SK-N-SH treated with all-trans-retinoic acid at 6 μM for 48 hours (cell line): ENCODE results near the gene ZMYM5.
"Not testable (repeated sequence)": the region's sequence is repeated elsewhere in the genome, so short reads cannot be mapped to it uniquely, and the experiment has no call there.

ENCODE experiments used
- ATAC-seq: fragments of 200-7000 bp; cut with Tn5 transposase; 3 replicates; pipeline ENCODE4 v1.9.1; 2020; ENCODE audit warnings: mild to moderate bottlenecking, moderate library complexity
- ARNTL ChIP-seq: fragments of 450-650 bp; formaldehyde crosslinking; IDR thresholded peaks from 2 replicates; pipeline ENCODE4 v1.5.0; 2020; ENCODE audit warnings: low read depth, mild to moderate bottlenecking, moderate library complexity, borderline replicate concordance
- BACH2 ChIP-seq: fragments of 250-450 bp; sonication (Bioruptor Pico); IDR thresholded peaks from 2 replicates; pipeline ENCODE4 v1.9.0; 2021; ENCODE audit warnings: mild to moderate bottlenecking, borderline replicate concordance
- CSDC2 ChIP-seq: fragments of 250-450 bp; sonication (Bioruptor Pico); IDR thresholded peaks from 2 replicates; pipeline ENCODE4 v1.5.0; 2020; ENCODE audit warnings: mild to moderate bottlenecking, moderate library complexity
- ESRRG ChIP-seq: fragments of 250-450 bp; sonication (Bioruptor Pico); IDR thresholded peaks from 2 replicates; pipeline ENCODE4 v1.6.1; 2021; ENCODE audit warnings: mild to moderate bottlenecking
- GLIS3 ChIP-seq: fragments of 250-450 bp; sonication (Bioruptor Pico); IDR thresholded peaks from 2 replicates; pipeline ENCODE4 v1.5.0; 2020; ENCODE audit warnings: mild to moderate bottlenecking, moderate library complexity
- ISL1 ChIP-seq: fragments of 250-450 bp; sonication (Bioruptor Pico); IDR thresholded peaks from 2 replicates; pipeline ENCODE4 v2.1.2; 2022; ENCODE audit warnings: mild to moderate bottlenecking, moderate library complexity
- OSR1 ChIP-seq: fragments of 250-450 bp; sonication (Bioruptor Pico); IDR thresholded peaks from 2 replicates; pipeline ENCODE4 v1.8.0; 2022; ENCODE audit warnings: moderate library complexity, mild to moderate bottlenecking, inconsistent platforms
- PPARA ChIP-seq: fragments of 250-450 bp; sonication (Bioruptor Pico); IDR thresholded peaks from 2 replicates; pipeline ENCODE4 v1.5.0; 2020; ENCODE audit warnings: mild to moderate bottlenecking, borderline replicate concordance
- RARB ChIP-seq: fragments of 250-450 bp; sonication (Bioruptor Pico); IDR thresholded peaks from 2 replicates; pipeline ENCODE4 v1.8.0; 2021; ENCODE audit warnings: mild to moderate bottlenecking, moderate library complexity
- SNAI2 ChIP-seq: fragments of 250-450 bp; sonication (Bioruptor Pico); IDR thresholded peaks from 2 replicates; pipeline ENCODE4 v1.5.0; 2020; ENCODE audit warnings: mild to moderate bottlenecking, moderate library complexity
- TOX ChIP-seq: fragments of 250-450 bp; sonication (Bioruptor Pico); IDR thresholded peaks from 2 replicates; pipeline ENCODE4 v1.8.0; 2021; ENCODE audit warnings: mild to moderate bottlenecking, moderate library complexity, borderline replicate concordance
- ZC3H10 ChIP-seq: fragments of 250-450 bp; sonication (Bioruptor Pico); IDR thresholded peaks from 2 replicates; pipeline ENCODE4 v1.5.1; 2021; ENCODE audit warnings: mild to moderate bottlenecking, moderate library complexity
- ZFP3 ChIP-seq: fragments of 250-450 bp; sonication (Bioruptor Pico); IDR thresholded peaks from 2 replicates; pipeline ENCODE4 v1.5.0; 2020; ENCODE audit warnings: mild to moderate bottlenecking, moderate library complexity
- ZFP30 ChIP-seq: fragments of 450-650 bp; formaldehyde crosslinking; IDR thresholded peaks from 2 replicates; pipeline ENCODE4 v1.5.0; 2022; ENCODE audit warnings: mild to moderate bottlenecking, moderate library complexity
- ZNF565 ChIP-seq: fragments of 450-650 bp; formaldehyde crosslinking; conservative IDR thresholded peaks from 2 replicates; pipeline ENCODE4 v1.5.0; 2020; ENCODE audit warnings: low read depth, mild to moderate bottlenecking, moderate library complexity
- ZNF70 ChIP-seq: fragments of 450-650 bp; formaldehyde crosslinking; IDR thresholded peaks from 2 replicates; pipeline ENCODE4 v1.5.0; 2020; ENCODE audit warnings: mild to moderate bottlenecking, moderate library complexity
- TF ChIP-seq, protein P1 (sequence below): fragments of 250-450 bp; sonication (Bioruptor Pico); IDR thresholded peaks from 2 replicates; pipeline ENCODE4 v1.5.0; 2020; ENCODE audit warnings: mild to moderate bottlenecking, moderate library complexity
- TF ChIP-seq, protein P2 (sequence below): fragments of 250-450 bp; sonication (Bioruptor Pico); IDR thresholded peaks from 2 replicates; pipeline ENCODE4 v1.5.1; 2021; ENCODE audit warnings: mild to moderate bottlenecking, moderate library complexity
- TF ChIP-seq, protein P3 (sequence below): fragments of 250-450 bp; sonication (Bioruptor Pico); IDR thresholded peaks from 2 replicates; pipeline ENCODE4 v1.8.0; 2021; ENCODE audit warnings: low read depth, mild to moderate bottlenecking, moderate library complexity, borderline replicate concordance
- TF ChIP-seq, protein P4 (sequence below): fragments of 250-450 bp; sonication (Bioruptor Pico); IDR thresholded peaks from 2 replicates; pipeline ENCODE4 v1.5.1; 2020; ENCODE audit warnings: low read depth, mild to moderate bottlenecking, moderate library complexity
- TF ChIP-seq, protein P5 (sequence below): fragments of 250-450 bp; sonication (Bioruptor Pico); IDR thresholded peaks from 2 replicates; pipeline ENCODE4 v1.8.0; 2020; ENCODE audit warnings: mild to moderate bottlenecking, moderate library complexity, borderline replicate concordance

The ZMYM5 gene

DNA sequence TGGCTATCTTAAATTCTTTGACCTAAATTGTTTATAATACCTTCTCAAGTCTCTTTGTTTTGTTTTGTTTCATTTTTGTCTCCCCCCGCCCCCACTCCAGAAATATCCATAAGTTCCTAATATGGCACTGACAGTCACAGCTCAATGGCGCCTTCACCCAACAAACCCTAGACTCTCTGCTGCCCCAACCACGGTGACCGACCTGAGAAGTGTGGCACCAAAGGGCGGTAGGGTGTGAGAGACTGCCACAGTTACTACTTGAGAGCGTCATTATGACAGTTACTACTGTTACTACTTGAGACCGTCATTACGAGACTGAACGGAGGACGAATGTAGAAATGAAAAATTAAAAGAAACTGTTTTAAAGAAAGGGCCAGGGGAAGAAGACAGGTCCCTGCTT, 46.3 kb downstream of the ZMYM5 start (continued):
- TF ChIP-seq, protein P1, sequence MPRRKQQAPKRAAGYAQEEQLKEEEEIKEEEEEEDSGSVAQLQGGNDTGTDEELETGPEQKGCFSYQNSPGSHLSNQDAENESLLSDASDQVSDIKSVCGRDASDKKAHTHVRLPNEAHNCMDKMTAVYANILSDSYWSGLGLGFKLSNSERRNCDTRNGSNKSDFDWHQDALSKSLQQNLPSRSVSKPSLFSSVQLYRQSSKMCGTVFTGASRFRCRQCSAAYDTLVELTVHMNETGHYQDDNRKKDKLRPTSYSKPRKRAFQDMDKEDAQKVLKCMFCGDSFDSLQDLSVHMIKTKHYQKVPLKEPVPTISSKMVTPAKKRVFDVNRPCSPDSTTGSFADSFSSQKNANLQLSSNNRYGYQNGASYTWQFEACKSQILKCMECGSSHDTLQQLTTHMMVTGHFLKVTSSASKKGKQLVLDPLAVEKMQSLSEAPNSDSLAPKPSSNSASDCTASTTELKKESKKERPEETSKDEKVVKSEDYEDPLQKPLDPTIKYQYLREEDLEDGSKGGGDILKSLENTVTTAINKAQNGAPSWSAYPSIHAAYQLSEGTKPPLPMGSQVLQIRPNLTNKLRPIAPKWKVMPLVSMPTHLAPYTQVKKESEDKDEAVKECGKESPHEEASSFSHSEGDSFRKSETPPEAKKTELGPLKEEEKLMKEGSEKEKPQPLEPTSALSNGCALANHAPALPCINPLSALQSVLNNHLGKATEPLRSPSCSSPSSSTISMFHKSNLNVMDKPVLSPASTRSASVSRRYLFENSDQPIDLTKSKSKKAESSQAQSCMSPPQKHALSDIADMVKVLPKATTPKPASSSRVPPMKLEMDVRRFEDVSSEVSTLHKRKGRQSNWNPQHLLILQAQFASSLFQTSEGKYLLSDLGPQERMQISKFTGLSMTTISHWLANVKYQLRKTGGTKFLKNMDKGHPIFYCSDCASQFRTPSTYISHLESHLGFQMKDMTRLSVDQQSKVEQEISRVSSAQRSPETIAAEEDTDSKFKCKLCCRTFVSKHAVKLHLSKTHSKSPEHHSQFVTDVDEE (CRISPR knock-in tag) = no peak
- TF ChIP-seq RARB (CRISPR knock-in tag) = no peak
- TF ChIP-seq OSR1 (CRISPR knock-in tag) = no peak
- no peak for TF ChIP-seq BACH2
- TF ChIP-seq, all 23 proteins: peak for 0

DNA sequence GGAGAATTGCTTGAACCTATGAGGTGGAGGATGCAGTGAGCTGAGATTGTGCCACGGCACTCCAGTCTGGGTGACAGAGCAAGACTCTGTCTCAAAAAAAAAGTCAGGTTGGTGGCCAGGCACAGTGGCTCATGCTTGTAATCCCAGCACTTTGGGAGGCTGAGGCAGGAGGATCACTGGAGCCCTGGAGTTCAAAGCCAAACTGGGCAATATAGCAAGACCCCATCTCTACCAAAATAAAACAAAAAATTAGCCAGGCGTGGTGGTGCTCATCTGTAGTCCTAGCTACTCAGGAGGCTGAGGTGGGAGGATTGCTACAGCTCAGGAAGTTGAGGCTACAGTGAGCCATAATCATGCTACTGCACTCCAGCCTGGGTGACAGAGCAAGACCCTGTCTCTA, 47.6 kb downstream of the ZMYM5 start:
- ATAC-seq = not testable (repeated sequence)

DNA sequence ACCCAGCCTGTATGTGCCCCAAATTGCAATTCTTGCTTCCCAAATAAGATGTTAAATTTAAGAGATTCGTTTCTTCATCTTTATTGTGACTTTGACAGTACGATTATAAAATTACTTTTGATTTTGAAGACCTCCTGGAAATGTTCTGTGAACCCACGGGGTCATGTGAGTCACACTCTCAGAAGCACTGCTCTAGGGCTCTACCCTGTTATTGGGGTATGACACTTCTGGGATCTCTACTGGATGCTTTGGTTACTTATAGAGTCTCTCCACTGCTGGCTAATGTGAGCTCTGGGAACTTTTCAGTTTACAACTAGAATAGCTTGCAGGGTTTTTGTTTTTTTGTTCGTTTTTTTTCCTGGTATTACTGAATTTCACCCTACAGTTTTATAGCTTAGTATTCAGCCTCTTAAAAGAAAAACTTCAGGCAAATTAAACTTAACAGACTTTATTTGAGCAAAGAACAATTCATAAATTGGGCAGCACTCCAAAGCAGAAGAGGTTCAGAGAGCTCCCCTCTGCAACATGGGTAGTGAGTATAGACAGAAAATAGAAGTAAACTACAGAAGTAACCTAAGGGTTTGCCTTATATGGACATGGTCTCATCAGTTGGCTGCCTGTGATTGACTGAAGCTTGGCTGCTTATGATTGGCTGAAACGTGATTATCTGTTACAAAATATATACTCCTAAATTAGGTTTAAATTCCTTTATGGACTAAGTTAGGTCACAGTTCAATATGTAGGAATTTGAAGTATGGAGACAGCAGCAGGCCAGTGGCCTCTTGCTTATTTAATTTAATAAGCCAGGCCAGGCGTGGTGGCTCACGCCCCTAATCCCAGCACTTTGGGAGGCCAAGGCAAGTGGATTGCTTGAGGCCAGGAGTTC, 52.2 kb downstream of the ZMYM5 start:
- no peak for ATAC-seq
- TF ChIP-seq OSR1 (CRISPR knock-in tag) (no peak), ZFP3 (no peak), SNAI2 (no peak), ZFP30 (CRISPR knock-in tag) (no peak), GLIS3 (CRISPR knock-in tag) (no peak), ARNTL (CRISPR knock-in tag) (no peak), ZNF565 (CRISPR knock-in tag) (no peak), TOX (no peak), ESRRG (CRISPR knock-in tag) (no peak), CSDC2 (CRISPR knock-in tag) (no peak)
- TF ChIP-seq, protein P2, sequence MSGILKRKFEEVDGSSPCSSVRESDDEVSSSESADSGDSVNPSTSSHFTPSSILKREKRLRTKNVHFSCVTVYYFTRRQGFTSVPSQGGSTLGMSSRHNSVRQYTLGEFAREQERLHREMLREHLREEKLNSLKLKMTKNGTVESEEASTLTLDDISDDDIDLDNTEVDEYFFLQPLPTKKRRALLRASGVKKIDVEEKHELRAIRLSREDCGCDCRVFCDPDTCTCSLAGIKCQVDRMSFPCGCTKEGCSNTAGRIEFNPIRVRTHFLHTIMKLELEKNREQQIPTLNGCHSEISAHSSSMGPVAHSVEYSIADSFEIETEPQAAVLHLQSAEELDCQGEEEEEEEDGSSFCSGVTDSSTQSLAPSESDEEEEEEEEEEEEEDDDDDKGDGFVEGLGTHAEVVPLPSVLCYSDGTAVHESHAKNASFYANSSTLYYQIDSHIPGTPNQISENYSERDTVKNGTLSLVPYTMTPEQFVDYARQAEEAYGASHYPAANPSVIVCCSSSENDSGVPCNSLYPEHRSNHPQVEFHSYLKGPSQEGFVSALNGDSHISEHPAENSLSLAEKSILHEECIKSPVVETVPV (CRISPR knock-in tag) = no peak

DNA sequence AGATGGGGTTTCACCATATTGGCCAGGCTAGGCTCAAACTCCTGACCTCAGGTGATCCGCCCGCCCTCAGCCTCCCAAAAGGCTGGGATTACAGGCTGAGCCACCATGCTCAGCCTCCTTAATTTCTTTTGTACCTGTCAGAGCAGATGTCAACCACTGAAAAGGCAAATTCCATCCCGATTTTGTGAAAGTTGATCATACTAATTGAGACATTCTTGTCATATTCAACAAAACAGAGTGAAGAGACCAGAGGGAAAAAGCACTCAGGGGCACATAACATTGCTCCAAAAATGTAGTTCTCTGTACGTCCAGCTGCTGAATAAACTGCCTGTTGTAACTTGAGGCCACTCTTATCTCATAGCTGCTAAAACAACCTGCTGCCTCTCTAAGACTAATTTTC, 53.3 kb downstream of the ZMYM5 start:
- TF ChIP-seq ZNF70 (CRISPR knock-in tag) = no peak
- TF ChIP-seq, protein P3, sequence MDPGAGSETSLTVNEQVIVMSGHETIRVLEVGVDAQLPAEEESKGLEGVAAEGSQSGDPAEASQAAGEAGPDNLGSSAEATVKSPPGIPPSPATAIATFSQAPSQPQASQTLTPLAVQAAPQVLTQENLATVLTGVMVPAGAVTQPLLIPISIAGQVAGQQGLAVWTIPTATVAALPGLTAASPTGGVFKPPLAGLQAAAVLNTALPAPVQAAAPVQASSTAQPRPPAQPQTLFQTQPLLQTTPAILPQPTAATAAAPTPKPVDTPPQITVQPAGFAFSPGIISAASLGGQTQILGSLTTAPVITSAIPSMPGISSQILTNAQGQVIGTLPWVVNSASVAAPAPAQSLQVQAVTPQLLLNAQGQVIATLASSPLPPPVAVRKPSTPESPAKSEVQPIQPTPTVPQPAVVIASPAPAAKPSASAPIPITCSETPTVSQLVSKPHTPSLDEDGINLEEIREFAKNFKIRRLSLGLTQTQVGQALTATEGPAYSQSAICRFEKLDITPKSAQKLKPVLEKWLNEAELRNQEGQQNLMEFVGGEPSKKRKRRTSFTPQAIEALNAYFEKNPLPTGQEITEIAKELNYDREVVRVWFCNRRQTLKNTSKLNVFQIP (CRISPR knock-in tag) = no peak
- TF ChIP-seq ZNF565 (CRISPR knock-in tag) = no peak
- no peak for TF ChIP-seq SNAI2
- TF ChIP-seq GLIS3 (CRISPR knock-in tag) = no peak
- no peak for TF ChIP-seq ISL1
- TF ChIP-seq, protein P4, sequence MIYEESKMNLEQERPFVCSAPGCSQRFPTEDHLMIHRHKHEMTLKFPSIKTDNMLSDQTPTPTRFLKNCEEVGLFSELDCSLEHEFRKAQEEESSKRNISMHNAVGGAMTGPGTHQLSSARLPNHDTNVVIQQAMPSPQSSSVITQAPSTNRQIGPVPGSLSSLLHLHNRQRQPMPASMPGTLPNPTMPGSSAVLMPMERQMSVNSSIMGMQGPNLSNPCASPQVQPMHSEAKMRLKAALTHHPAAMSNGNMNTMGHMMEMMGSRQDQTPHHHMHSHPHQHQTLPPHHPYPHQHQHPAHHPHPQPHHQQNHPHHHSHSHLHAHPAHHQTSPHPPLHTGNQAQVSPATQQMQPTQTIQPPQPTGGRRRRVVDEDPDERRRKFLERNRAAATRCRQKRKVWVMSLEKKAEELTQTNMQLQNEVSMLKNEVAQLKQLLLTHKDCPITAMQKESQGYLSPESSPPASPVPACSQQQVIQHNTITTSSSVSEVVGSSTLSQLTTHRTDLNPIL = no peak
- TF ChIP-seq, protein P2 (CRISPR knock-in tag) = no peak
- TF ChIP-seq, protein P5, sequence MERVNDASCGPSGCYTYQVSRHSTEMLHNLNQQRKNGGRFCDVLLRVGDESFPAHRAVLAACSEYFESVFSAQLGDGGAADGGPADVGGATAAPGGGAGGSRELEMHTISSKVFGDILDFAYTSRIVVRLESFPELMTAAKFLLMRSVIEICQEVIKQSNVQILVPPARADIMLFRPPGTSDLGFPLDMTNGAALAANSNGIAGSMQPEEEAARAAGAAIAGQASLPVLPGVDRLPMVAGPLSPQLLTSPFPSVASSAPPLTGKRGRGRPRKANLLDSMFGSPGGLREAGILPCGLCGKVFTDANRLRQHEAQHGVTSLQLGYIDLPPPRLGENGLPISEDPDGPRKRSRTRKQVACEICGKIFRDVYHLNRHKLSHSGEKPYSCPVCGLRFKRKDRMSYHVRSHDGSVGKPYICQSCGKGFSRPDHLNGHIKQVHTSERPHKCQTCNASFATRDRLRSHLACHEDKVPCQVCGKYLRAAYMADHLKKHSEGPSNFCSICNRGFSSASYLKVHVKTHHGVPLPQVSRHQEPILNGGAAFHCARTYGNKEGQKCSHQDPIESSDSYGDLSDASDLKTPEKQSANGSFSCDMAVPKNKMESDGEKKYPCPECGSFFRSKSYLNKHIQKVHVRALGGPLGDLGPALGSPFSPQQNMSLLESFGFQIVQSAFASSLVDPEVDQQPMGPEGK (CRISPR knock-in tag) = no peak
- no peak for TF ChIP-seq BACH2
- TF ChIP-seq ESRRG (CRISPR knock-in tag) = no peak
- TF ChIP-seq PPARA (CRISPR knock-in tag) = no peak
- TF ChIP-seq RARB (CRISPR knock-in tag) = no peak
- TF ChIP-seq, protein P1 (CRISPR knock-in tag) = no peak
- no peak for TF ChIP-seq ZFP30 (CRISPR knock-in tag)
- TF ChIP-seq ZC3H10 (CRISPR knock-in tag) = no peak
- no peak for TF ChIP-seq ARNTL (CRISPR knock-in tag)
- TF ChIP-seq, all 23 proteins: peak for 0
- ATAC-seq = no peak
